Lower leg skin (tissue), 3 donors: ENCODE results near the gene MAP4K5.

Experiments
- CTCF ChIP-seq, 3 donors: fragments of 450-650 bp; IDR thresholded peaks; one replicate each; pipeline ENCODE4 v1.5.1; 2016; ENCODE audit warnings: antibody characterized with exemption in 3 of 3, mild to moderate bottlenecking in 3 of 3, moderate library complexity in 2 of 3
- POLR2A ChIP-seq, 2 donors: fragments of 450-650 bp; IDR thresholded peaks; one replicate each; pipeline ENCODE4 v1.6.1; 2016 to 2017; ENCODE audit warnings: antibody characterized with exemption in 2 of 2, mild to moderate bottlenecking in 1 of 2, moderate library complexity in 1 of 2

GRCh38 chr14:50534997-50535396 is 2.6 kb upstream of the MAP4K5 start:
- TF ChIP-seq CTCF (IDR thresholded peaks at IDR 0.05) (no peak), POLR2A (IDR thresholded peaks at IDR 0.05) (no peak)
